DOHH2 (cell line): Measurements from ENCODE around the gene NLRP7.

Experiments used
- CTCF ChIP-seq: fragments of 200-600 bp; sonication (generic); IDR thresholded peaks from one replicate; pipeline ENCODE4 v1.5.1; 2014; ENCODE audit warnings: antibody characterized with exemption, mild to moderate bottlenecking, low read depth, low read length; ENCODE audit not compliant: poor library complexity, severe bottlenecking
- EZH2phosphoT487 ChIP-seq: fragments of 200-600 bp; sonication (generic); IDR thresholded peaks from 2 replicates; pipeline ENCODE4 v1.6.1; 2017; ENCODE audit warnings: borderline replicate concordance, mild to moderate bottlenecking, antibody characterized with exemption, low read length, moderate library complexity, mixed read lengths

- TF ChIP-seq CTCF (no peak), EZH2phosphoT487 (no peak)
Measured at GRCh38 chr19:54902061-54902460, 45.3 kb downstream of the NLRP7 start.
